ENCODE data around the gene SEMA6B.

SEMA6B gene

GRCh38 chr19:4498694-4499093, 60.8 kb downstream of the SEMA6B start:
- DNase-seq (ENCODE audit: extremely low read depth in 1 of 2, low read depth in 1 of 2) = no peak

- DNase-seq (ENCODE audit: extremely low read depth in 1 of 2, low read depth in 1 of 2) = no peak
Observed at GRCh38 chr19:4497770-4498389, 61.6 kb downstream of the SEMA6B start.

GRCh38 chr19:4496304-4496703, 63.2 kb downstream of the SEMA6B start:
- DNase-seq (ENCODE audit: extremely low read depth in 1 of 2, low read depth in 1 of 2) = no peak

GRCh38 chr19:4495471-4495870, 64.0 kb downstream of the SEMA6B start:
- no peak for DNase-seq (ENCODE audit: extremely low read depth in 1 of 2, low read depth in 1 of 2)

GRCh38 chr19:4494691-4495064, 64.8 kb downstream of the SEMA6B start:
- no peak for DNase-seq (ENCODE audit: extremely low read depth in 1 of 2, low read depth in 1 of 2)

- DNase-seq (ENCODE audit: extremely low read depth in 1 of 2, low read depth in 1 of 2) = no peak
Observed at GRCh38 chr19:4493929-4494690, 65.4 kb downstream of the SEMA6B start.

- DNase-seq (ENCODE audit: extremely low read depth in 1 of 2, low read depth in 1 of 2) = no peak
Observed at GRCh38 chr19:4493104-4493928, 66.2 kb downstream of the SEMA6B start.
